ENCODE results near the gene PLPPR1. TPM values are rescaled to one million over a fixed set of nuclear protein-coding genes. Genes with fewer than 3 reads are reported as not detected.

Gene PLPPR1
- polyA plus RNA-seq, 4 donors, result 0.16 to 1.6 TPM; not detected in 2

DNA sequence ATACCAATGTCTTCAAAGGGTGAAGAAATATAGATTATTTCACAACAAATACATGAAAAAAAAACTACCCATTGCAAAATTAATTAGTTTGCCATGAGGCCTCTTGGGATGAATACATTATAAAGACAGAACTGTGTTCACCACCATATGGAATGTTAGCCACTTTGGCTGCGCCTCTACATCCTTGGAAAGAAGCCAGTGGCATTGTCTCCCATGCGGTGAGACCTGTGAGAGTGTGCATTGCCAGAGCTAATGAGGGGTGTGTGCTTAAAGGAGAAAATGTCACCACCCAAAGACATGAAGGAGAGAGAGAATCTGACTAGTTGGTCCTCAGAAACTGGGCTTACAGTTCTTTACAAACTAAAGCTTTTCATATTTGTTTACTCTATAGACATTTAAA, 110.6 kb downstream of the PLPPR1 start:
- H3K4me3 ChIP-seq (ENCODE audit: low read depth in 1 of 3, low read length in 3 of 3), result no peak overlapping the region
- no peak overlapping the region for H3K27ac ChIP-seq (ENCODE audit: low read depth in 1 of 3, low read length in 2 of 3)
- H3K4me1 ChIP-seq (ENCODE audit: control insufficient read depth in 3 of 3, insufficient read depth in 2 of 3, low read depth in 1 of 3, low read length in 2 of 3), result no peaks in the 10 kb centered on the region
- DNase-seq, result no peak
- no peak for FAIRE-seq
- no peaks in the 10 kb centered on the region for H3K36me3 ChIP-seq (ENCODE audit: control insufficient read depth in 3 of 3, insufficient read depth in 2 of 3, low read depth in 1 of 3, low read length in 3 of 3)
- no peaks in the 10 kb centered on the region for H3K27me3 ChIP-seq (ENCODE audit: control insufficient read depth in 3 of 3, insufficient read depth in 3 of 3, low read length in 3 of 3)
- WGBS, 3 donors, result 77 to 82% (median 80%) methylated on average over 2 of the region's 2 CpGs
- no peaks in the 10 kb centered on the region for H3K9me3 ChIP-seq (ENCODE audit: control insufficient read depth in 2 of 2, insufficient read depth in 1 of 2, low read depth in 1 of 2, low read length in 1 of 2)

DNA sequence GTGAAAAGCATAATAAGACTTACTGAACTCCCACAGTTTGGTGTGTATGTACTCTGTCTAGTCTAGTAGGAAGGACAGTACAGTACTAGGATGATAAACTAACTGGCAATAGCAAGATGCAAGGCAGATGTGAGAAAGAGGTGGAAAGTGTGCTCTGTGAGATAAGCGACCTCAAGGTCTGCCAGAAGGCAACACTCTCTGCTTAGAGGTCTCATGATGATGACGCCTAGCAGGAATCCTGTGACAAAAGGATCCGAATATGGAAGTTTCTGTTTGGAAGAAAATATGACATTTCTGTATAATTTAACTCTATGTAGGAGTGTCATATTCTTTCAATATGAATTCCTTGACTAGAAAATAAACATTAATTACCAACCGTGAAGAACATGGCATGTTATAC, 112.2 kb downstream of the PLPPR1 start:
- H3K4me3 ChIP-seq (ENCODE audit: low read depth in 1 of 3, low read length in 3 of 3), result no peak overlapping the region
- no peaks in the 10 kb centered on the region for H3K27me3 ChIP-seq (ENCODE audit: control insufficient read depth in 3 of 3, insufficient read depth in 3 of 3, low read length in 3 of 3)
- no peaks in the 10 kb centered on the region for H3K4me1 ChIP-seq (ENCODE audit: control insufficient read depth in 3 of 3, insufficient read depth in 2 of 3, low read depth in 1 of 3, low read length in 2 of 3)
- 75 to 80% (median 78%) methylated on average over 4 of the region's 4 CpGs for WGBS, 3 donors
- H3K27ac ChIP-seq (ENCODE audit: low read depth in 1 of 3, low read length in 2 of 3), result no peak overlapping the region
- FAIRE-seq (no peak), DNase-seq (no peak)
- no peaks in the 10 kb centered on the region for H3K36me3 ChIP-seq (ENCODE audit: control insufficient read depth in 3 of 3, insufficient read depth in 2 of 3, low read depth in 1 of 3, low read length in 3 of 3)
- no peaks in the 10 kb centered on the region for H3K9me3 ChIP-seq (ENCODE audit: control insufficient read depth in 2 of 2, insufficient read depth in 1 of 2, low read depth in 1 of 2, low read length in 1 of 2)

GRCh38 chr9:101146508-101146907, 118.0 kb downstream of the PLPPR1 start:
- DNase-seq (no peak), FAIRE-seq (no peak)
- Histone ChIP-seq H3K27me3 (ENCODE audit: control insufficient read depth in 3 of 3, insufficient read depth in 3 of 3, low read length in 3 of 3) (no peaks in the 10 kb centered on the region), H3K36me3 (ENCODE audit: control insufficient read depth in 3 of 3, insufficient read depth in 2 of 3, low read depth in 1 of 3, low read length in 3 of 3) (no peaks in the 10 kb centered on the region), H3K4me3 (ENCODE audit: low read depth in 1 of 3, low read length in 3 of 3) (no peak overlapping the region), H3K4me1 (ENCODE audit: control insufficient read depth in 3 of 3, insufficient read depth in 2 of 3, low read depth in 1 of 3, low read length in 2 of 3) (no peaks in the 10 kb centered on the region), H3K27ac (ENCODE audit: low read depth in 1 of 3, low read length in 2 of 3) (no peak overlapping the region), H3K9me3 (ENCODE audit: control insufficient read depth in 2 of 2, insufficient read depth in 1 of 2, low read depth in 1 of 2, low read length in 1 of 2) (no peaks in the 10 kb centered on the region)
- WGBS, 3 donors, result 71 to 76% (median 74%) methylated on average over 4 of the region's 4 CpGs

- no peaks in the 10 kb centered on the region for H3K36me3 ChIP-seq (ENCODE audit: control insufficient read depth in 3 of 3, insufficient read depth in 2 of 3, low read depth in 1 of 3, low read length in 3 of 3)
- H3K27ac ChIP-seq (ENCODE audit: low read depth in 1 of 3, low read length in 2 of 3), result no peak overlapping the region
- FAIRE-seq, result no peak
- no peaks in the 10 kb centered on the region for H3K27me3 ChIP-seq (ENCODE audit: control insufficient read depth in 3 of 3, insufficient read depth in 3 of 3, low read length in 3 of 3)
- H3K4me1 ChIP-seq (ENCODE audit: control insufficient read depth in 3 of 3, insufficient read depth in 2 of 3, low read depth in 1 of 3, low read length in 2 of 3), result no peaks in the 10 kb centered on the region
- H3K4me3 ChIP-seq (ENCODE audit: low read depth in 1 of 3, low read length in 3 of 3), result no peak overlapping the region
- DNase-seq, result no peak
- H3K9me3 ChIP-seq (ENCODE audit: control insufficient read depth in 2 of 2, insufficient read depth in 1 of 2, low read depth in 1 of 2, low read length in 1 of 2), result no peaks in the 10 kb centered on the region
These were observed 119.8 kb downstream of the PLPPR1 start for GRCh38 chr9:101148344-101148743.

GRCh38 chr9:101158361-101158760, 129.8 kb downstream of the PLPPR1 start:
- 52 to 65% (median 58%) methylated on average over 3 of the region's 3 CpGs for WGBS, 3 donors
- no peak for FAIRE-seq
- DNase-seq, result no peak

GRCh38 chr9:101162231-101162630, 133.7 kb downstream of the PLPPR1 start:
- 69 to 76% (median 71%) methylated on average over 1 of the region's 1 CpG for WGBS, 3 donors
- H3K27ac ChIP-seq (ENCODE audit: low read depth in 1 of 3, low read length in 2 of 3), result no peak overlapping the region
- FAIRE-seq, result no peak
- no peaks in the 10 kb centered on the region for H3K36me3 ChIP-seq (ENCODE audit: control insufficient read depth in 3 of 3, insufficient read depth in 2 of 3, low read depth in 1 of 3, low read length in 3 of 3)
- no peaks in the 10 kb centered on the region for H3K4me1 ChIP-seq (ENCODE audit: control insufficient read depth in 3 of 3, insufficient read depth in 2 of 3, low read depth in 1 of 3, low read length in 2 of 3)
- no peak overlapping the region for H3K4me3 ChIP-seq (ENCODE audit: low read depth in 1 of 3, low read length in 3 of 3)
- no peaks in the 10 kb centered on the region for H3K9me3 ChIP-seq (ENCODE audit: control insufficient read depth in 2 of 2, insufficient read depth in 1 of 2, low read depth in 1 of 2, low read length in 1 of 2)
- no peaks in the 10 kb centered on the region for H3K27me3 ChIP-seq (ENCODE audit: control insufficient read depth in 3 of 3, insufficient read depth in 3 of 3, low read length in 3 of 3)
- no peak for DNase-seq

More at GRCh38 chr9:101158361-101158760, 129.8 kb downstream of the PLPPR1 start:
- Histone ChIP-seq H3K9me3 (ENCODE audit: control insufficient read depth in 2 of 2, insufficient read depth in 1 of 2, low read depth in 1 of 2, low read length in 1 of 2) (no peaks in the 10 kb centered on the region), H3K36me3 (ENCODE audit: control insufficient read depth in 3 of 3, insufficient read depth in 2 of 3, low read depth in 1 of 3, low read length in 3 of 3) (no peaks in the 10 kb centered on the region), H3K4me1 (ENCODE audit: control insufficient read depth in 3 of 3, insufficient read depth in 2 of 3, low read depth in 1 of 3, low read length in 2 of 3) (no peaks in the 10 kb centered on the region), H3K4me3 (ENCODE audit: low read depth in 1 of 3, low read length in 3 of 3) (no peak overlapping the region), H3K27ac (ENCODE audit: low read depth in 1 of 3, low read length in 2 of 3) (no peak overlapping the region), H3K27me3 (ENCODE audit: control insufficient read depth in 3 of 3, insufficient read depth in 3 of 3, low read length in 3 of 3) (no peaks in the 10 kb centered on the region)

DNA sequence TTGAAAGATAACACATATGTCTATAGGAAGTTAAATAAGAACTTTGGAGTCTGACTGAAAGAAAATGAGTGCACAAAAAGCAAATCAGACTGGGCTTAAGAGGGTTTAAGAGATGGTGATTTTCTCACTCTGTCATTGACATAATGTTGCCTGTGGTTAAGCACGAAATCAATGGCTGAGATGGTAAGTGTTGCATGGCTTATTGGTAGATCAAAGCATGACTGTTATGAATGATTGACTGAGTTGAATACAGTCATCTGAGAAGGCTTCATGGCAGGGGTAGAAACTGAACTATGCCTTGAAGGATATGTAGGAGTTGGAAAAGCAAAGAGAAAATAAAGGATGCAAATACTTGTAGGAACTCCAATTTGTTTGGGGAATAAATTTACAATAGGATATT, 136.6 kb downstream of the PLPPR1 start:
- no peaks in the 10 kb centered on the region for H3K27me3 ChIP-seq (ENCODE audit: control insufficient read depth in 3 of 3, insufficient read depth in 3 of 3, low read length in 3 of 3)
- DNase-seq, result no peak
- H3K27ac ChIP-seq (ENCODE audit: low read depth in 1 of 3, low read length in 2 of 3), result no peak overlapping the region
- 53 to 60% (median 57%) methylated on average over 1 of the region's 1 CpG for WGBS, 3 donors
- no peak for FAIRE-seq
- H3K36me3 ChIP-seq (ENCODE audit: control insufficient read depth in 3 of 3, insufficient read depth in 2 of 3, low read depth in 1 of 3, low read length in 3 of 3), result no peaks in the 10 kb centered on the region
- H3K4me1 ChIP-seq (ENCODE audit: control insufficient read depth in 3 of 3, insufficient read depth in 2 of 3, low read depth in 1 of 3, low read length in 2 of 3), result no peaks in the 10 kb centered on the region
- H3K9me3 ChIP-seq (ENCODE audit: control insufficient read depth in 2 of 2, insufficient read depth in 1 of 2, low read depth in 1 of 2, low read length in 1 of 2), result no peaks in the 10 kb centered on the region
- no peak overlapping the region for H3K4me3 ChIP-seq (ENCODE audit: low read depth in 1 of 3, low read length in 3 of 3)

- Histone ChIP-seq H3K27ac (ENCODE audit: low read depth in 1 of 3, low read length in 2 of 3) (no peak overlapping the region), H3K36me3 (ENCODE audit: control insufficient read depth in 3 of 3, insufficient read depth in 2 of 3, low read depth in 1 of 3, low read length in 3 of 3) (no peaks in the 10 kb centered on the region), H3K27me3 (ENCODE audit: control insufficient read depth in 3 of 3, insufficient read depth in 3 of 3, low read length in 3 of 3) (no peaks in the 10 kb centered on the region), H3K4me1 (ENCODE audit: control insufficient read depth in 3 of 3, insufficient read depth in 2 of 3, low read depth in 1 of 3, low read length in 2 of 3) (no peaks in the 10 kb centered on the region), H3K4me3 (ENCODE audit: low read depth in 1 of 3, low read length in 3 of 3) (no peak overlapping the region), H3K9me3 (ENCODE audit: control insufficient read depth in 2 of 2, insufficient read depth in 1 of 2, low read depth in 1 of 2, low read length in 1 of 2) (no peaks in the 10 kb centered on the region)
- 70 to 76% (median 75%) methylated on average over 1 of the region's 1 CpG for WGBS, 3 donors
- DNase-seq, result no peak
- FAIRE-seq, result no peak
These were observed 139.1 kb downstream of the PLPPR1 start for GRCh38 chr9:101167490-101168134.

- no peak for FAIRE-seq
- WGBS, 3 donors, result 82 to 88% (median 86%) methylated on average over 1 of the region's 1 CpG
- no peaks in the 10 kb centered on the region for H3K4me1 ChIP-seq (ENCODE audit: control insufficient read depth in 3 of 3, insufficient read depth in 2 of 3, low read depth in 1 of 3, low read length in 2 of 3)
- peaks cover 0 to 3% of the 10 kb centered on the region in 2 donors for H3K9me3 ChIP-seq (ENCODE audit: control insufficient read depth in 2 of 2, insufficient read depth in 1 of 2, low read depth in 1 of 2, low read length in 1 of 2)
- H3K36me3 ChIP-seq (ENCODE audit: control insufficient read depth in 3 of 3, insufficient read depth in 2 of 3, low read depth in 1 of 3, low read length in 3 of 3), result no peaks in the 10 kb centered on the region
- DNase-seq, result no peak
- H3K27me3 ChIP-seq (ENCODE audit: control insufficient read depth in 3 of 3, insufficient read depth in 3 of 3, low read length in 3 of 3), result no peaks in the 10 kb centered on the region
- no peak overlapping the region for H3K4me3 ChIP-seq (ENCODE audit: low read depth in 1 of 3, low read length in 3 of 3)
- H3K27ac ChIP-seq (ENCODE audit: low read depth in 1 of 3, low read length in 2 of 3), result no peak overlapping the region
These were observed 144.1 kb downstream of the PLPPR1 start for GRCh38 chr9:101172616-101173015.

Data from small intestine (tissue), 7 donors.